GM12864 (cell line): ENCODE measurements around the gene EHD3.
A peak's percentile ranks its signal among the peaks of the same experiment; 100 is the strongest.

ENCODE experiments used
- DNase-seq: peaks from one replicate; pipeline ENCODE4 v3.0.0-alpha.2; 2011; ENCODE audit warnings: low read depth
- H3K4me3 ChIP-seq: 2 replicates; pipeline ENCODE4 v1.5.1; 2011; ENCODE audit warnings: mild to moderate bottlenecking, low read depth, low read length, control low read depth
- CTCF ChIP-seq: IDR thresholded peaks from 2 replicates; pipeline ENCODE4 v1.5.1; 2011; ENCODE audit warnings: low read depth, mild to moderate bottlenecking, moderate library complexity, low read length, control low read depth, inconsistent platforms; ENCODE audit errors: missing control alignments

The EHD3 gene

GRCh38 chr2:31247711-31248110 lies 13.8 kb downstream of the EHD3 start:
- H3K4me3 ChIP-seq, result no peak overlapping the region
- no peak for DNase-seq

GRCh38 chr2:31248139-31248538 lies 14.2 kb downstream of the EHD3 start:
- no peak overlapping the region for H3K4me3 ChIP-seq
- DNase-seq, result no peak
- no peak for TF ChIP-seq CTCF

More at GRCh38 chr2:31247711-31248110, 13.8 kb downstream of the EHD3 start:
- TF ChIP-seq CTCF, result no peak

- TF ChIP-seq CTCF, result no peak
- DNase-seq, result no peak
- H3K4me3 ChIP-seq, result no peak overlapping the region
Measured at GRCh38 chr2:31249009-31249690, 15.2 kb downstream of the EHD3 start.

- no peak for TF ChIP-seq CTCF
- H3K4me3 ChIP-seq, result no peak overlapping the region
- no peak for DNase-seq
Measured at GRCh38 chr2:31251018-31251417, 17.1 kb downstream of the EHD3 start.

GRCh38 chr2:31251851-31252250 lies 17.9 kb downstream of the EHD3 start:
- DNase-seq, result no peak
- TF ChIP-seq CTCF, result no peak
- H3K4me3 ChIP-seq, result no peak overlapping the region

GRCh38 chr2:31253356-31254131 lies 19.6 kb downstream of the EHD3 start:
- H3K4me3 ChIP-seq, result no peak overlapping the region
- no peak for DNase-seq
- TF ChIP-seq CTCF, result peak; percentile 27
